K562 (cell line): ENCODE measurements around the gene SEC24C.
"Not testable (repeated sequence)": the region's sequence is repeated elsewhere in the genome, so short reads cannot be mapped to it uniquely, and the experiment has no call there.

Source experiments
- CHD2 ChIP-seq: IDR thresholded peaks from 2 replicates; pipeline ENCODE4 v1.6.1; 2011; ENCODE audit warnings: low read depth, low read length
- CTCF ChIP-seq, 3 experiments: IDR thresholded peaks in 2 of 3; conservative IDR thresholded peaks in 1 of 3; 2 replicates each; pipeline ENCODE4 v1.5.1; 2011 to 2012; ENCODE audit warnings: low read length in 3 of 3, mild to moderate bottlenecking in 3 of 3, control low read depth in 2 of 3, improper control_type of control experiment in 1 of 3, inconsistent platforms in 1 of 3, low read depth in 1 of 3, mixed read lengths in 1 of 3, moderate library complexity in 1 of 3; ENCODE audit not compliant: insufficient read depth in 2 of 3
- ESRRA ChIP-seq: fragments of 450-650 bp; IDR thresholded peaks from 2 replicates; pipeline ENCODE4 v1.6.1; 2014; ENCODE audit warnings: low read depth, mild to moderate bottlenecking, moderate library complexity, borderline replicate concordance
- HDAC6 ChIP-seq: IDR thresholded peaks from 2 replicates; pipeline ENCODE4 v1.6.1; 2012; ENCODE audit warnings: low read depth, mild to moderate bottlenecking, control low read depth, inconsistent platforms, low read length, moderate library complexity
- MAFF ChIP-seq: IDR thresholded peaks from 2 replicates; pipeline ENCODE4 v1.6.1; 2012; ENCODE audit warnings: low read length, improper control_type of control experiment
- PHF8 ChIP-seq: fragments of 200-600 bp; sonication (generic); IDR thresholded peaks from 2 replicates; pipeline ENCODE4 v1.6.1; 2012; ENCODE audit warnings: mixed run types, mild to moderate bottlenecking, inconsistent platforms, low read length, moderate library complexity, borderline replicate concordance
- POLR2A ChIP-seq: fragments of 450-650 bp; conservative IDR thresholded peaks from 2 replicates; pipeline ENCODE4 v1.6.1; 2016
- POLR2AphosphoS5 ChIP-seq: IDR thresholded peaks from 2 replicates; pipeline ENCODE4 v1.6.1; 2011; ENCODE audit warnings: mild to moderate bottlenecking, low read depth, low read length, moderate library complexity; ENCODE audit not compliant: control insufficient read depth, insufficient read depth
- YY1 ChIP-seq, 3 experiments: IDR thresholded peaks; 2 replicates each; pipeline ENCODE4 v1.6.1; 2011; ENCODE audit warnings: low read length in 2 of 3, mild to moderate bottlenecking in 2 of 3, moderate library complexity in 2 of 3, borderline replicate concordance in 1 of 3, control low read depth in 1 of 3, low read depth in 1 of 3; ENCODE audit not compliant: insufficient read depth in 3 of 3, insufficient replicate concordance in 2 of 3, control insufficient read depth in 1 of 3, insufficient read length in 1 of 3; ENCODE audit errors: extremely low read depth in 1 of 3
- ZNF184 ChIP-seq: sonication (generic); formaldehyde crosslinking; IDR thresholded peaks from 2 replicates; pipeline ENCODE4 v1.5.0; 2020; ENCODE audit warnings: missing genetic modification reagents
- ZNF57 ChIP-seq: fragments of 450-650 bp; formaldehyde crosslinking; IDR thresholded peaks from 2 replicates; pipeline ENCODE4 v1.4.0; 2020; ENCODE audit warnings: mild to moderate bottlenecking, moderate library complexity
- TF ChIP-seq, protein P1 (sequence below): fragments of 450-650 bp; IDR thresholded peaks from 2 replicates; pipeline ENCODE4 v1.6.1; 2016; ENCODE audit warnings: low read depth, mild to moderate bottlenecking, moderate library complexity
- TF ChIP-seq, protein P2 (sequence below): fragments of 450-650 bp; formaldehyde crosslinking; conservative IDR thresholded peaks from 2 replicates; pipeline ENCODE4 v1.4.0; 2022; ENCODE audit warnings: mild to moderate bottlenecking, missing genetic modification characterization
- TF ChIP-seq, protein P3 (sequence below), 2 experiments: fragments of 450-650 bp in 1 of 2; IDR thresholded peaks; 2 replicates each; pipeline ENCODE4 v1.6.1; 2011 to 2017; ENCODE audit warnings: low read depth in 2 of 2, antibody characterized with exemption in 1 of 2, borderline replicate concordance in 1 of 2, low read length in 1 of 2, mild to moderate bottlenecking in 1 of 2, mixed read lengths in 1 of 2; ENCODE audit not compliant: control insufficient read depth in 1 of 2

- not testable (repeated sequence) for TF ChIP-seq ESRRA; ZNF184 (CRISPR knock-in tag); POLR2AphosphoS5; YY1 (IDR thresholded peaks at IDR 0.05; ENCODE audit: borderline replicate concordance in 1 of 3, control insufficient read depth in 1 of 3, extremely low read depth in 1 of 3, insufficient read depth in 3 of 3, insufficient read length in 1 of 3, insufficient replicate concordance in 2 of 3, low read depth in 1 of 3, low read length in 2 of 3); PHF8; CTCF (IDR thresholded peaks at IDR 0.05 in 2 of 3, conservative IDR thresholded peaks at IDR 0.05 in 1 of 3; ENCODE audit: insufficient read depth in 2 of 3, low read depth in 1 of 3, low read length in 3 of 3); CHD2; ZNF57 (CRISPR knock-in tag); HDAC6; POLR2A; MAFF
- TF ChIP-seq, protein P1, sequence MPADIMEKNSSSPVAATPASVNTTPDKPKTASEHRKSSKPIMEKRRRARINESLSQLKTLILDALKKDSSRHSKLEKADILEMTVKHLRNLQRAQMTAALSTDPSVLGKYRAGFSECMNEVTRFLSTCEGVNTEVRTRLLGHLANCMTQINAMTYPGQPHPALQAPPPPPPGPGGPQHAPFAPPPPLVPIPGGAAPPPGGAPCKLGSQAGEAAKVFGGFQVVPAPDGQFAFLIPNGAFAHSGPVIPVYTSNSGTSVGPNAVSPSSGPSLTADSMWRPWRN = not testable (repeated sequence)
- TF ChIP-seq, protein P2, sequence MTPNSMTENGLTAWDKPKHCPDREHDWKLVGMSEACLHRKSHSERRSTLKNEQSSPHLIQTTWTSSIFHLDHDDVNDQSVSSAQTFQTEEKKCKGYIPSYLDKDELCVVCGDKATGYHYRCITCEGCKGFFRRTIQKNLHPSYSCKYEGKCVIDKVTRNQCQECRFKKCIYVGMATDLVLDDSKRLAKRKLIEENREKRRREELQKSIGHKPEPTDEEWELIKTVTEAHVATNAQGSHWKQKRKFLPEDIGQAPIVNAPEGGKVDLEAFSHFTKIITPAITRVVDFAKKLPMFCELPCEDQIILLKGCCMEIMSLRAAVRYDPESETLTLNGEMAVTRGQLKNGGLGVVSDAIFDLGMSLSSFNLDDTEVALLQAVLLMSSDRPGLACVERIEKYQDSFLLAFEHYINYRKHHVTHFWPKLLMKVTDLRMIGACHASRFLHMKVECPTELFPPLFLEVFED = not testable (repeated sequence)
- TF ChIP-seq, protein P3, sequence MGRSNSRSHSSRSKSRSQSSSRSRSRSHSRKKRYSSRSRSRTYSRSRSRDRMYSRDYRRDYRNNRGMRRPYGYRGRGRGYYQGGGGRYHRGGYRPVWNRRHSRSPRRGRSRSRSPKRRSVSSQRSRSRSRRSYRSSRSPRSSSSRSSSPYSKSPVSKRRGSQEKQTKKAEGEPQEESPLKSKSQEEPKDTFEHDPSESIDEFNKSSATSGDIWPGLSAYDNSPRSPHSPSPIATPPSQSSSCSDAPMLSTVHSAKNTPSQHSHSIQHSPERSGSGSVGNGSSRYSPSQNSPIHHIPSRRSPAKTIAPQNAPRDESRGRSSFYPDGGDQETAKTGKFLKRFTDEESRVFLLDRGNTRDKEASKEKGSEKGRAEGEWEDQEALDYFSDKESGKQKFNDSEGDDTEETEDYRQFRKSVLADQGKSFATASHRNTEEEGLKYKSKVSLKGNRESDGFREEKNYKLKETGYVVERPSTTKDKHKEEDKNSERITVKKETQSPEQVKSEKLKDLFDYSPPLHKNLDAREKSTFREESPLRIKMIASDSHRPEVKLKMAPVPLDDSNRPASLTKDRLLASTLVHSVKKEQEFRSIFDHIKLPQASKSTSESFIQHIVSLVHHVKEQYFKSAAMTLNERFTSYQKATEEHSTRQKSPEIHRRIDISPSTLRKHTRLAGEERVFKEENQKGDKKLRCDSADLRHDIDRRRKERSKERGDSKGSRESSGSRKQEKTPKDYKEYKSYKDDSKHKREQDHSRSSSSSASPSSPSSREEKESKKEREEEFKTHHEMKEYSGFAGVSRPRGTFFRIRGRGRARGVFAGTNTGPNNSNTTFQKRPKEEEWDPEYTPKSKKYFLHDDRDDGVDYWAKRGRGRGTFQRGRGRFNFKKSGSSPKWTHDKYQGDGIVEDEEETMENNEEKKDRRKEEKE (IDR thresholded peaks at IDR 0.05; ENCODE audit: borderline replicate concordance in 1 of 2, control insufficient read depth in 1 of 2, low read depth in 2 of 2, low read length in 1 of 2) = not testable (repeated sequence)
These were observed 46.5 kb upstream of the SEC24C start, which contains the start of gene AGAP5 for GRCh38 chr10:73697675-73698159.
